ENCODE data around the gene BZW2.
"Not testable (repeated sequence)": the region's sequence is repeated elsewhere in the genome, so short reads cannot be mapped to it uniquely, and the experiment has no call there.

BZW2 gene

DNA sequence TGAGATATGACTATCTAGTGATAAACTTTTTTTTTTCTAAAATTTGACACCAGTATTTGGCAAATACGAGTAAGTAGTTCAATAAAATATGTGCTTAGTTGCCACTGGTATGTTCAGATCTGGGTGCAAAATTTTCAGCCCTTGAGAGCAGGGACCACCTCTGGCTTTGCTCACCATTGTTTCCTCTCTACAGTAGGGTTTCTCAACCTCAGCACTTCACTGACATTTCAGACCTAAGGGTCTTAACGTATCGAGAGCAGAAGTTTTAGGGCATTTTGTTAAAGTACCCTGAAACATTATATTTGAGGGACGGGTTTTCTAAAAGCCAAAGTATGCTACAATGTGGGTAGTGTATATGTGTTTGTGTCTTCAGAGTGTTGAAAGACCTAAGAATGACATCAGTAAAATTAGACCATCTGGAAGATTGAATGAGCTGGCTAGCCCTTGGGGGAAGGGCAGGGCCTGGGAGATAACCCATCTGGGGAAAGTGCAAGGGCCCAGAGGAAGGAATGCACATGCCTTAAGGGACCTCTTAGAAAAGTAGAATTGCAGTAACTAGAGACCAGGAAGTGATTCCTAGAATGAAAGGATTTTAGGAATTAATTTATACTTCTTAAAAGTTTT is 11.8 kb downstream of the BZW2 start:
- Histone ChIP-seq H3K27ac (ENCODE audit: low read depth, low read length) (no peak overlapping the region), H3K4me2 (ENCODE audit: low read length) (no peak overlapping the region), H3F3A (ENCODE audit: control insufficient read depth, insufficient read depth) (no peaks in the 10 kb centered on the region), H3K79me2 (ENCODE audit: control insufficient read depth, low read length) (peaks cover 99% of the 10 kb centered on the region), H3K27me3 (ENCODE audit: control insufficient read depth, low read length) (no peaks in the 10 kb centered on the region), H3K4me3 (ENCODE audit: low read length) (no peak overlapping the region), H3K4me1 (ENCODE audit: control insufficient read depth, low read length) (peaks cover 21% of the 10 kb centered on the region), H3K9me3 (ENCODE audit: control insufficient read depth, insufficient read depth, low read length) (no peaks in the 10 kb centered on the region), H3K36me3 (ENCODE audit: control insufficient read depth, low read length) (peaks cover 26% of the 10 kb centered on the region), H3K9me2 (replicated peaks; ENCODE audit: control insufficient read depth, low read length) (no peaks in the 10 kb centered on the region), H4K20me1 (ENCODE audit: control insufficient read depth, insufficient read depth, low read depth, low read length) (peaks cover 23% of the 10 kb centered on the region)
- no peak for TF ChIP-seq EZH2phosphoT487 (IDR thresholded peaks at IDR 0.05; ENCODE audit: borderline replicate concordance, low read length)
- TF ChIP-seq, protein P1, sequence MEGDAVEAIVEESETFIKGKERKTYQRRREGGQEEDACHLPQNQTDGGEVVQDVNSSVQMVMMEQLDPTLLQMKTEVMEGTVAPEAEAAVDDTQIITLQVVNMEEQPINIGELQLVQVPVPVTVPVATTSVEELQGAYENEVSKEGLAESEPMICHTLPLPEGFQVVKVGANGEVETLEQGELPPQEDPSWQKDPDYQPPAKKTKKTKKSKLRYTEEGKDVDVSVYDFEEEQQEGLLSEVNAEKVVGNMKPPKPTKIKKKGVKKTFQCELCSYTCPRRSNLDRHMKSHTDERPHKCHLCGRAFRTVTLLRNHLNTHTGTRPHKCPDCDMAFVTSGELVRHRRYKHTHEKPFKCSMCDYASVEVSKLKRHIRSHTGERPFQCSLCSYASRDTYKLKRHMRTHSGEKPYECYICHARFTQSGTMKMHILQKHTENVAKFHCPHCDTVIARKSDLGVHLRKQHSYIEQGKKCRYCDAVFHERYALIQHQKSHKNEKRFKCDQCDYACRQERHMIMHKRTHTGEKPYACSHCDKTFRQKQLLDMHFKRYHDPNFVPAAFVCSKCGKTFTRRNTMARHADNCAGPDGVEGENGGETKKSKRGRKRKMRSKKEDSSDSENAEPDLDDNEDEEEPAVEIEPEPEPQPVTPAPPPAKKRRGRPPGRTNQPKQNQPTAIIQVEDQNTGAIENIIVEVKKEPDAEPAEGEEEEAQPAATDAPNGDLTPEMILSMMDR (IDR thresholded peaks at IDR 0.05; ENCODE audit: low read depth, low read length, poor library complexity, severe bottlenecking): no peak

DNA sequence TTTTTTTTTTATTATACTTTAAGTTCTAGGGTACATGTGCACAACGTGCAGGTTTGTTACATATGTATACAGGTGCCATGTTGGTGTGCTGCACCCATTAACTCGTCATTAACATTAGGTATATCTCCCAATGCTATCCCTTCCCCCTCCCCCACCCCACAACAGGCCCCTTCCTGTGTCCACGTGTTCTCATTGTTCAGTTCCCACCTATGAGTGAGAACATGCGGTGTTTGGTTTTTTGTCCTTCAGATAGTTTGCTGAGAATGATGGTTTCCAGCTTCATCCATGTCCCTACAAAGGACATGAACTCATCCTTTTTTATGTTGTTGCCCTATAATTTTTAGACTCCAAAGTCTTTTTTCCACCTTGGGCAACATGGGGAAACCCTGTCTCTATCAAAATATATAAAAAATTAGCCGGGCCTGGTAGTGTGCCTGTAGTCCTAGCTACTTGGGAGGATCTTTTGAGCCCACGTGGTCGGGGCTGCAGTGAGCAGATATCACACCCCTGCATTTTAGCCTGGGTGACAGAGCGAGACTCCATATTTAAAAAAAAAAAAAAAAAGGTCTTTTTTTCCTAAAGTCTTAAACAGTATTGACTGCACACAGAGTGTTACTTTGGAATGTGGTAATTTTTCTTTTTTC is 14.0 kb downstream of the BZW2 start:
- not testable (repeated sequence) for H3K9me3 ChIP-seq (ENCODE audit: control insufficient read depth, insufficient read depth, low read length)
- Histone ChIP-seq H3K79me2 (ENCODE audit: control insufficient read depth, low read length) (peaks cover 99% of the 10 kb centered on the region), H4K20me1 (ENCODE audit: control insufficient read depth, insufficient read depth, low read depth, low read length) (peaks cover 29% of the 10 kb centered on the region)

DNA sequence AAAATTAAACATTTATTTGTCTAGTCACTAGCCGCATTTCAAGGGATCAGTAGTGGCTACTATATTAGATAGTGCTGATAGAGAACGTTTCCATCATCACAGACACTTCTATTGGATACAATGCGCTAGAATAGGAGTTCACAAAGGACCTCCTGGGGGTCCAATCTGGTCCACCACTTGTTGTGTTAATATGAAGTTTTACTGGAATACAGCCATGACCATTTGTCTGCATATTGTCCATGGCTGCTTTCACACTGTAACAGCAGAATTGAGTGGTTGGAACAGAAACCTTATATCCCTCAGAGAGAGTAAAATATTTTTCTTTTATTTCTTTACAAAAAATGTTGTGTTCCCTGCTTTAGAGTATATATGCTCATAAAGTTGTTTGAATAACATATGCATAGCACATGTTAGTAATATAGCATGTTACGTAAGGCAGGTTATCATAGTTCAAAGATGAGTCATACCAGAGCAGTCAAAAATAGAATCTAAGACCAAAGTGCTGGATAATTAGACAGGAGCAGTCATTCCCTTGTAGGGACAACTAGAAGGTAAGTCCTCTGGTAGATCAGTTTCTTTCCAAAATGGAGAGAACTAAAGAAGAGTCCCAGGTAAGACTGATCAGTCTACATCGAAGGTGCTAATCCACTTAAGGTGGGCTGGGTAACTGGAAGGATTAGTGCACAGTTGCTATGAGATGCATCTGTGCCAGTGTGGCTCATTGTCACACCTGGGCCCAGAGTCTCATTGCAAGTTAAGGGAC is 14.9 kb downstream of the BZW2 start:
- peaks cover 98% of the 10 kb centered on the region for H3K79me2 ChIP-seq (ENCODE audit: control insufficient read depth, low read length)
- no peak overlapping the region for H3K4me3 ChIP-seq (ENCODE audit: low read length)
- H4K20me1 ChIP-seq (ENCODE audit: control insufficient read depth, insufficient read depth, low read depth, low read length): peaks cover 25% of the 10 kb centered on the region
- TF ChIP-seq EZH2phosphoT487 (IDR thresholded peaks at IDR 0.05; ENCODE audit: borderline replicate concordance, low read length): no peak
- TF ChIP-seq, protein P1 (IDR thresholded peaks at IDR 0.05; ENCODE audit: low read depth, low read length, poor library complexity, severe bottlenecking): no peak
- H3K4me2 ChIP-seq (ENCODE audit: low read length): no peak overlapping the region
- no peak overlapping the region for H3K27ac ChIP-seq (ENCODE audit: low read depth, low read length)
- peaks cover 18% of the 10 kb centered on the region for H3K4me1 ChIP-seq (ENCODE audit: control insufficient read depth, low read length)
- no peaks in the 10 kb centered on the region for H3K27me3 ChIP-seq (ENCODE audit: control insufficient read depth, low read length)
- H3K9me3 ChIP-seq (ENCODE audit: control insufficient read depth, insufficient read depth, low read length): no peaks in the 10 kb centered on the region
- 0 out of 2 replicates have a peak, but pooled peaks cover 4% of the 10 kb centered on the region for H3F3A ChIP-seq (ENCODE audit: control insufficient read depth, insufficient read depth)
- no peaks in the 10 kb centered on the region for H3K9me2 ChIP-seq (replicated peaks; ENCODE audit: control insufficient read depth, low read length)
- peaks cover 44% of the 10 kb centered on the region for H3K36me3 ChIP-seq (ENCODE audit: control insufficient read depth, low read length)

More for the DNA sequence above, 14.0 kb downstream of the BZW2 start:
- Histone ChIP-seq H3K36me3 (ENCODE audit: control insufficient read depth, low read length) (peaks cover 42% of the 10 kb centered on the region), H3K4me1 (ENCODE audit: control insufficient read depth, low read length) (peaks cover 20% of the 10 kb centered on the region)
- H3K4me3 ChIP-seq (ENCODE audit: low read length); H3K9me2 ChIP-seq (replicated peaks; ENCODE audit: control insufficient read depth, low read length); H3K4me2 ChIP-seq (ENCODE audit: low read length); H3K27me3 ChIP-seq (ENCODE audit: control insufficient read depth, low read length); H3K27ac ChIP-seq (ENCODE audit: low read depth, low read length); H3F3A ChIP-seq (ENCODE audit: control insufficient read depth, insufficient read depth): not testable (repeated sequence)

DNA sequence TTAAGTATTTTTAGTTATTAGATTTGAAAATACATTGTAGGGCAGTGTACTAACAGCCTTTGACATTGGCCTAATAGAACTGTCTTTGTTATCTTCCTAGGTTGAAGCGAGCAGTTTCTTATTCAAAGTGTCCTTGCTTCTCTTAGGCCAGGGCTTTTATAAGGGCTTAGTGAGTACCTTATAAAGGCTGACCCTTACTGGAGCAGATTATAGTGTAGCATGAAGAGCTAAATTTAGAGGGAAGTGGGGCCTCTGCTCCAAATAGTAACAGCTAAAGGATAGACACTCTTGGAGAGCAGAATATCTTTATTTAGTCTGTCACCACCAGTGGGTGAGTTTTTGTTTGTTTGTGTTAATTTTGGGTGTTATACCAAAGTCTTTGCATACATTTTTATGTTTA is 15.9 kb downstream of the BZW2 start:
- H3K4me2 ChIP-seq (ENCODE audit: low read length): no peak overlapping the region
- H3K4me3 ChIP-seq (ENCODE audit: low read length): no peak overlapping the region
- H3K9me3 ChIP-seq (ENCODE audit: control insufficient read depth, insufficient read depth, low read length): no peaks in the 10 kb centered on the region
- no peak overlapping the region for H3K27ac ChIP-seq (ENCODE audit: low read depth, low read length)
- H3F3A ChIP-seq (ENCODE audit: control insufficient read depth, insufficient read depth): 0 out of 2 replicates have a peak, but pooled peaks cover 4% of the 10 kb centered on the region
- H3K79me2 ChIP-seq (ENCODE audit: control insufficient read depth, low read length): peaks cover 91% of the 10 kb centered on the region
- peaks cover 18% of the 10 kb centered on the region for H3K4me1 ChIP-seq (ENCODE audit: control insufficient read depth, low read length)
- no peaks in the 10 kb centered on the region for H3K9me2 ChIP-seq (replicated peaks; ENCODE audit: control insufficient read depth, low read length)
- peaks cover 40% of the 10 kb centered on the region for H3K36me3 ChIP-seq (ENCODE audit: control insufficient read depth, low read length)
- TF ChIP-seq EZH2phosphoT487 (IDR thresholded peaks at IDR 0.05; ENCODE audit: borderline replicate concordance, low read length): no peak
- TF ChIP-seq, protein P1 (IDR thresholded peaks at IDR 0.05; ENCODE audit: low read depth, low read length, poor library complexity, severe bottlenecking): no peak
- peaks cover 25% of the 10 kb centered on the region for H4K20me1 ChIP-seq (ENCODE audit: control insufficient read depth, insufficient read depth, low read depth, low read length)
- no peaks in the 10 kb centered on the region for H3K27me3 ChIP-seq (ENCODE audit: control insufficient read depth, low read length)

All from DOHH2 (cell line).